Osteoblast (primary cell): ENCODE results near the gene EML4. TPM values are rescaled to one million over a fixed set of nuclear protein-coding genes. Genes with fewer than 3 reads are reported as not detected.

Experiments used
- DNase-seq: peaks from one replicate; pipeline ENCODE4 v3.0.0; 2011; ENCODE audit warnings: low spot score, mixed read lengths; ENCODE audit not compliant: insufficient read length; ENCODE audit errors: missing footprints
- H2AFZ ChIP-seq: 2 replicates; pipeline ENCODE4 v1.6.0; 2011; ENCODE audit warnings: mild to moderate bottlenecking, low read length
- H3K27ac ChIP-seq: 2 replicates; pipeline ENCODE4 v1.5.1; 2011; ENCODE audit warnings: mild to moderate bottlenecking, low read depth, low read length, moderate library complexity
- H3K27me3 ChIP-seq: 2 replicates; pipeline ENCODE4 v1.6.0; 2012; ENCODE audit warnings: mild to moderate bottlenecking, control low read depth, inconsistent platforms, low read length, moderate library complexity; ENCODE audit not compliant: insufficient read depth
- H3K36me3 ChIP-seq: 2 replicates; pipeline ENCODE4 v1.5.1; 2011; ENCODE audit warnings: mild to moderate bottlenecking, low read length, control low read depth, moderate library complexity; ENCODE audit not compliant: insufficient read depth
- H3K4me1 ChIP-seq: 2 replicates; pipeline ENCODE4 v1.5.1; 2011; ENCODE audit warnings: mild to moderate bottlenecking, low read length, control low read depth, moderate library complexity; ENCODE audit not compliant: insufficient read depth
- H3K4me2 ChIP-seq: 2 replicates; pipeline ENCODE4 v1.6.0; 2011; ENCODE audit warnings: mild to moderate bottlenecking, low read length; ENCODE audit not compliant: insufficient read depth
- H3K4me3 ChIP-seq: fragments of 200-600 bp; sonication (generic); 3 replicates; pipeline ENCODE4 v1.5.1; 2012; ENCODE audit warnings: mild to moderate bottlenecking, low read length, inconsistent platforms; ENCODE audit not compliant: insufficient read depth
- H3K79me2 ChIP-seq: 2 replicates; pipeline ENCODE4 v1.6.0; 2012; ENCODE audit warnings: mild to moderate bottlenecking, low read length, control low read depth, inconsistent platforms; ENCODE audit not compliant: insufficient read depth
- H3K9me3 ChIP-seq: 2 replicates; pipeline ENCODE4 v1.5.1; 2011; ENCODE audit warnings: low read depth, low read length, control low read depth
- H4K20me1 ChIP-seq: 2 replicates; pipeline ENCODE4 v1.6.0; 2012; ENCODE audit warnings: mild to moderate bottlenecking, low read length, control low read depth; ENCODE audit not compliant: insufficient read depth
- CTCF ChIP-seq: IDR thresholded peaks from 2 replicates; pipeline ENCODE4 v1.5.1; 2011; ENCODE audit warnings: mild to moderate bottlenecking, low read depth, low read length, moderate library complexity; ENCODE audit errors: extremely low read depth
- total RNA-seq: library from RNA; depleted of rRNA; stranded (reverse); fragments of >200 nt; gene quantifications from 2 replicates; pipeline ENCODE4 v1.2.3, GENCODE V29; 2012

EML4 gene
- total RNA-seq, 1 donor: 91.9 TPM

GRCh38 chr2:42241517-42241916 lies 72.4 kb downstream of the EML4 start:
- no peak for TF ChIP-seq CTCF
- no peaks in the 10 kb centered on the region for H3K27me3 ChIP-seq
- no peaks in the 10 kb centered on the region for H3K9me3 ChIP-seq
- peaks cover 5% of the 10 kb centered on the region for H4K20me1 ChIP-seq
- no peak overlapping the region for H3K4me2 ChIP-seq
- H3K79me2 ChIP-seq: peaks cover 72% of the 10 kb centered on the region
- DNase-seq: no peak
- H3K27ac ChIP-seq: no peak overlapping the region
- no peak overlapping the region for H2AFZ ChIP-seq
- H3K4me3 ChIP-seq: no peak overlapping the region
- H3K36me3 ChIP-seq: no peaks in the 10 kb centered on the region
- no peaks in the 10 kb centered on the region for H3K4me1 ChIP-seq

GRCh38 chr2:42243297-42243696 lies 74.1 kb downstream of the EML4 start:
- Histone ChIP-seq H3K4me2 (no peak overlapping the region), H3K36me3 (peaks cover 7% of the 10 kb centered on the region), H4K20me1 (no peaks in the 10 kb centered on the region), H3K79me2 (peaks cover 55% of the 10 kb centered on the region), H3K4me3 (no peak overlapping the region), H3K27ac (no peak overlapping the region), H3K4me1 (no peaks in the 10 kb centered on the region), H3K9me3 (no peaks in the 10 kb centered on the region), H3K27me3 (no peaks in the 10 kb centered on the region), H2AFZ (no peak overlapping the region)
- no peak for DNase-seq
- TF ChIP-seq CTCF: no peak

GRCh38 chr2:42244520-42244919 lies 75.4 kb downstream of the EML4 start:
- H3K27me3 ChIP-seq: no peaks in the 10 kb centered on the region
- no peak for DNase-seq
- peaks cover 7% of the 10 kb centered on the region for H3K36me3 ChIP-seq
- H3K79me2 ChIP-seq: peaks cover 48% of the 10 kb centered on the region
- H3K4me2 ChIP-seq: no peak overlapping the region
- no peaks in the 10 kb centered on the region for H3K9me3 ChIP-seq
- no peak overlapping the region for H2AFZ ChIP-seq
- no peak for TF ChIP-seq CTCF
- no peaks in the 10 kb centered on the region for H3K4me1 ChIP-seq
- H4K20me1 ChIP-seq: no peaks in the 10 kb centered on the region
- no peak overlapping the region for H3K4me3 ChIP-seq
- H3K27ac ChIP-seq: no peak overlapping the region

- peaks cover 7% of the 10 kb centered on the region for H3K36me3 ChIP-seq
- no peaks in the 10 kb centered on the region for H3K4me1 ChIP-seq
- TF ChIP-seq CTCF: no peak
- no peak for DNase-seq
- H2AFZ ChIP-seq: no peak overlapping the region
- H3K27ac ChIP-seq: no peak overlapping the region
- H3K4me3 ChIP-seq: no peak overlapping the region
- no peaks in the 10 kb centered on the region for H3K27me3 ChIP-seq
- H4K20me1 ChIP-seq: no peaks in the 10 kb centered on the region
- H3K4me2 ChIP-seq: no peak overlapping the region
- H3K9me3 ChIP-seq: no peaks in the 10 kb centered on the region
- peaks cover 46% of the 10 kb centered on the region for H3K79me2 ChIP-seq
Observed at GRCh38 chr2:42245396-42245795, 76.2 kb downstream of the EML4 start.
